Uterus (tissue), 4 donors: ENCODE results near the gene TMEM131. TPM values are rescaled to one million over a fixed set of nuclear protein-coding genes. Genes with fewer than 3 reads are reported as not detected.

Experiments
- DNase-seq, 2 donors: peaks; one replicate each; pipeline ENCODE4 v3.0.0-alpha.2; 2019 to 2020
- H3K27ac ChIP-seq, 2 donors: fragments of 200-600 bp; sonication (generic); 1 replicate in 1 of 2; 2 replicates in 1 of 2; pipeline ENCODE4 v1.5.1; 2016 to 2018
- H3K27me3 ChIP-seq, 2 donors: fragments of 200-600 bp; sonication (generic); one replicate each; pipeline ENCODE4 v1.5.1; 2018 to 2019; ENCODE audit warnings: control low read depth in 1 of 2
- H3K36me3 ChIP-seq, 2 donors: fragments of 200-600 bp; sonication (generic); one replicate each; pipeline ENCODE4 v1.5.1; 2019; ENCODE audit warnings: control low read depth in 1 of 2
- H3K4me1 ChIP-seq, 2 donors: fragments of 200-600 bp; sonication (generic); one replicate each; pipeline ENCODE4 v1.5.1; 2018 to 2019; ENCODE audit warnings: control low read depth in 1 of 2
- H3K4me3 ChIP-seq, 2 donors: fragments of 200-600 bp; sonication (generic); 1 replicate in 1 of 2; 2 replicates in 1 of 2; pipeline ENCODE4 v1.5.1; 2018 to 2019; ENCODE audit warnings: mild to moderate bottlenecking in 1 of 2
- H3K9me3 ChIP-seq, 2 donors: fragments of 200-600 bp; sonication (generic); one replicate each; pipeline ENCODE4 v1.5.1; 2019; ENCODE audit warnings: control low read depth in 1 of 2
- POLR2A ChIP-seq, 2 donors: fragments of 450-650 bp; IDR thresholded peaks; one replicate each; pipeline ENCODE4 v1.6.1; 2016; ENCODE audit warnings: antibody characterized with exemption in 2 of 2, mild to moderate bottlenecking in 1 of 2, moderate library complexity in 1 of 2
- intact Hi-C: fragments of 100-400 bp; cut with DNase I; formaldehyde crosslinking; loops from one replicate; pipeline ENCODE4 v1.15.1; 2023; ENCODE audit warnings: low total_unique reads
- total RNA-seq, 4 donors: library from RNA; depleted of rRNA in 3 of 4; stranded (reverse); fragments of >200 nt in 3 of 4; gene quantifications; one replicate each; pipeline versions ENCODE4 v1.1.0 to v1.2.4, GENCODE V29; 2014 to 2023
- TF ChIP-seq, protein P1 (sequence below), 4 experiments: fragments of 200-600 bp in 2 of 4; fragments of 450-650 bp in 2 of 4; sonication (generic) in 2 of 4; IDR thresholded peaks; one replicate each; pipeline ENCODE4 v1.5.1; 2016 to 2019; ENCODE audit warnings: antibody characterized with exemption in 4 of 4, mild to moderate bottlenecking in 2 of 4, moderate library complexity in 1 of 4
- donor health status: DM: yes; HTN: yes; CAD: no.

TMEM131 gene
- total RNA-seq, 4 donors from 2014 or later = 14.1 to 62.4 (median 35.4) TPM

DNA sequence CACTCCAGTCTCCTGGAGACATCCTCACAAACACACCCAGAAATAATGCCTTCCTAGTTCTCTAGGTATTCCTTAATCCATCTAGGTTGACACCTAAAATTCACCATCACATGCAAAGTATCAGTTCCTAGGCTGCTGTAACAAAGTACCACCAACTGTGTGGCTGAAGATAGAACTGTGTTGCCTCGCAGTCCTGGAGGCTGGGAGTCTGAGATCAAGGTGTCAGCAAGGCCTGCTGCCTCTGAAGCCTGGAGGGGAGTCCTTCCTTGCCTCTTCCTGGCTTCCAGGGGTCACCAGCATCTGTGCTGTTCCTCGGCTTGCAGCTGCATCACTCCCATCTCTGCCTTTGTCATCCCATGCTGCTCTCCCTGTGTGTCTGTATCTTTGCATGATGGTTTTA lies 36.3 kb upstream of the TMEM131 start:
- H3K9me3 ChIP-seq = no peaks in the 10 kb centered on the region
- H3K4me1 ChIP-seq = no peaks in the 10 kb centered on the region
- TF ChIP-seq POLR2A (IDR thresholded peaks at IDR 0.05) = no peak
- TF ChIP-seq, protein P1, sequence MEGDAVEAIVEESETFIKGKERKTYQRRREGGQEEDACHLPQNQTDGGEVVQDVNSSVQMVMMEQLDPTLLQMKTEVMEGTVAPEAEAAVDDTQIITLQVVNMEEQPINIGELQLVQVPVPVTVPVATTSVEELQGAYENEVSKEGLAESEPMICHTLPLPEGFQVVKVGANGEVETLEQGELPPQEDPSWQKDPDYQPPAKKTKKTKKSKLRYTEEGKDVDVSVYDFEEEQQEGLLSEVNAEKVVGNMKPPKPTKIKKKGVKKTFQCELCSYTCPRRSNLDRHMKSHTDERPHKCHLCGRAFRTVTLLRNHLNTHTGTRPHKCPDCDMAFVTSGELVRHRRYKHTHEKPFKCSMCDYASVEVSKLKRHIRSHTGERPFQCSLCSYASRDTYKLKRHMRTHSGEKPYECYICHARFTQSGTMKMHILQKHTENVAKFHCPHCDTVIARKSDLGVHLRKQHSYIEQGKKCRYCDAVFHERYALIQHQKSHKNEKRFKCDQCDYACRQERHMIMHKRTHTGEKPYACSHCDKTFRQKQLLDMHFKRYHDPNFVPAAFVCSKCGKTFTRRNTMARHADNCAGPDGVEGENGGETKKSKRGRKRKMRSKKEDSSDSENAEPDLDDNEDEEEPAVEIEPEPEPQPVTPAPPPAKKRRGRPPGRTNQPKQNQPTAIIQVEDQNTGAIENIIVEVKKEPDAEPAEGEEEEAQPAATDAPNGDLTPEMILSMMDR (IDR thresholded peaks at IDR 0.05) = no peak
- intact Hi-C loops = no loop called here
- no peak for DNase-seq
- no peak overlapping the region for H3K27ac ChIP-seq
- H3K27me3 ChIP-seq = no peaks in the 10 kb centered on the region
- H3K36me3 ChIP-seq = no peaks in the 10 kb centered on the region
- H3K4me3 ChIP-seq = no peak overlapping the region

DNA sequence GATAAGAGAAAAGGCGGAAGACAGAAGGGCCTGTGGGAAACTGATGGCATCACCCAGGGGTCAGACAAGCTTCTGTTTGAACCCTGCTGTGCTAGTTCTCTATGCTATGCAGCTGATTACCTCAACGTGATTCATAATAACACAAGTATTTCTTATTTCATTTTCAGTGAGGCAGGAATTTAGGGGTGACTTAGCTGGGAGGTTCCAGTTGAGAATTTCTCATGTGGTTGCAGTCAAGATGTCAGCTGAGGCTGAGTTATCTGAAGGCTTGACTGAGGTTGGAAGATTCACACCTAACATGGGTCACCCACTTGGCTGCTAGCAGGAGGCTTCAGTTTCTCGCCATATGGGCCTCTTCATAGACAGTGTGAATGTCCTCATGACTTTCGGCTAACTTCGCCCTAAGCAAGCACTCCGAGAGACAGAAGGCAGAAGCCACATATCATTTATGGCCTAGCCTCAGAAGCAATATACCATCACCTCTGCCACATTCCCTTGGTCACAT lies 34.0 kb upstream of the TMEM131 start:
- TF ChIP-seq POLR2A (IDR thresholded peaks at IDR 0.05) = no peak
- TF ChIP-seq, protein P1 (IDR thresholded peaks at IDR 0.05) = no peak
- no peak for DNase-seq
- H3K4me3 ChIP-seq = no peak overlapping the region
- H3K9me3 ChIP-seq = no peaks in the 10 kb centered on the region
- intact Hi-C loops = no loop called here
- H3K4me1 ChIP-seq = no peaks in the 10 kb centered on the region
- no peak overlapping the region for H3K27ac ChIP-seq
- H3K27me3 ChIP-seq = no peaks in the 10 kb centered on the region
- H3K36me3 ChIP-seq = no peaks in the 10 kb centered on the region

DNA sequence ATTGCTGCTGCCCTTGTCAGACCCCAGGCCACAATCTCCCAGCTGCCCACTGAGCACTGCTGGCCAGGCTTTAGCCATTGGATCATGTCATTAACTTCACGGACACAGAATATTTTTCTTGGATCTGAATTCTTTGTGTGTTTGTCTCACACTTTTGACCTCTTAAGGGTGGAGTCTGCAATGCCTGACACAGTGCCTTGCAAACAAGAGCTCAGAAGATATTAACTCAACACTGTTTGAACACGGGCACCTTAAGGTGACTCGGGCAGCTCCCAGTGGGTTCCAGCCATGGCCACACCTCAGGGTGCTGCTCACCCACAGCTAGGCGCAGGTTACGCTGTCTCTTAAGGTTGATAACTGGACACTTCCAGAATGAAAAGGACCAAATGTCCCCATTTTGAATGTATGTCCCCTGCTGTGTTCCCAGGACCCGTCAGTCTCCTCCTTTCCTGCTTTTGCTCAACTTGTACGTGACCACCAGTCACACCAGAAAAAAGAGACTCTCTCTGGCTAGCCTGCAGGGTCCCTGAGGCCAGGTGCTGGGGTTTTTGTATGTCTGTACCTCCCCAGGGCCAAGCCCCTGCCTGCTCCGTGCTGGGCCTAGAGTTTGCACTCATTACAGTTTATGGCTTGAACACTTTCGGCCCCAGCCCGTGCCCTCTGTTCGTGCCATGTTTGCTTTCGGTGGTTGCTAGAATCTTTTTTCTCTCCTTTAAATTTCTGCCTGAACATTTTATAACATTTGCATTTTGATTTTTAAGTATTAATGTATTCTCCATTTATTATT lies 33.4 kb upstream of the TMEM131 start:
- no peak for TF ChIP-seq POLR2A (IDR thresholded peaks at IDR 0.05)
- TF ChIP-seq, protein P1 (IDR thresholded peaks at IDR 0.05) = no peak
- intact Hi-C loops = no loop called here
- Histone ChIP-seq H3K36me3 (no peaks in the 10 kb centered on the region), H3K27ac (no peak overlapping the region), H3K9me3 (no peaks in the 10 kb centered on the region), H3K4me3 (no peak overlapping the region), H3K4me1 (no peaks in the 10 kb centered on the region), H3K27me3 (no peaks in the 10 kb centered on the region)
- DNase-seq = no peak

DNA sequence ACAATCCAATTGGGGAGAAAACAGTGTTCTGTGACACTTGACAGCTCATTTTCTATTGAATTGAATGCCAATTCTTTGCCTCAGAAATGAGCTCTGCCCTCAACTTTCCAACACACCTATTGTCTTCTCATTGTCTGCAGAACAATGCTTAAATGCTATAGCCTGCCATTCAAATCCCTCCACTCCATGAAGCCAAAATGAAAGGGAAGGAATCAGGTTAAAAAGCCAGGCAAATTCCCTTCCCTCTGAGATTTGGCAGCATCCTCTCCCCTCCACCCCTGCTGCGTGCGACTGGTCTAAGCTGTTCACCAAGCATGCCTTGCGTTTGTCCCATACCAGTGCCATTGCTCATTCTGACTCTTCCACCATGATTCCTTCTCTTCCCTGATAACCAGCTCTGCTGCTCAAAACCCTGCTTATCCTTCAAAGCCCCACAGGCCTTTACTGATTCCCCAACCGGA lies 32.4 kb upstream of the TMEM131 start:
- H3K27ac ChIP-seq = no peak overlapping the region
- H3K4me1 ChIP-seq = no peaks in the 10 kb centered on the region
- no peak for DNase-seq

DNA sequence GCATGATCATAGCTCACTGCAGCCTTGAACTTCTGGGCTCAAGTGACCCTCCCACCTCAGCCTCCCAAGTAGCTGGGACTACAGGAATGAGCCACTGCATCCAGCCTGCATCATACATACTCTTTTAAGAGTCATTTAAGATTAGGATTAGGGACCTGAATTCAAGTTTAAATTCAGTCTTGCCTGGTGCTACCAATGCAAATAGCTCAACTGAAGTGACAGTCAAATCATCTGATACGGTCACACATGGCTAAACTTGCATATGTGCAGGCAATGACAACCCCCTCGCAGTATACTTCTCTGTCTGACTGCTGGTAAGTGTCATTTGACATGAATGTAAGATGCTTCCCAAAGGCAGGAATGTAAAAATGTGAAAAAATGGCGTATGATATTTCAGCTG lies 31.8 kb upstream of the TMEM131 start:
- DNase-seq = no peak
- no peak overlapping the region for H3K4me3 ChIP-seq
- no peaks in the 10 kb centered on the region for H3K36me3 ChIP-seq
- no peak overlapping the region for H3K27ac ChIP-seq
- intact Hi-C loops = no loop called here
- no peaks in the 10 kb centered on the region for H3K27me3 ChIP-seq
- H3K9me3 ChIP-seq = no peaks in the 10 kb centered on the region
- TF ChIP-seq, protein P1 (IDR thresholded peaks at IDR 0.05) = no peak
- no peak for TF ChIP-seq POLR2A (IDR thresholded peaks at IDR 0.05)
- no peaks in the 10 kb centered on the region for H3K4me1 ChIP-seq

More for the DNA sequence above, 32.4 kb upstream of the TMEM131 start:
- TF ChIP-seq, protein P1 (IDR thresholded peaks at IDR 0.05) = no peak
- TF ChIP-seq POLR2A (IDR thresholded peaks at IDR 0.05) = no peak
- H3K9me3 ChIP-seq = no peaks in the 10 kb centered on the region
- no peaks in the 10 kb centered on the region for H3K27me3 ChIP-seq
- intact Hi-C loops = no loop called here
- H3K4me3 ChIP-seq = no peak overlapping the region
- no peaks in the 10 kb centered on the region for H3K36me3 ChIP-seq
